Thyroid gland (tissue), 4 donors: ENCODE measurements around the gene SPATA3.

ENCODE experiments used
- CTCF ChIP-seq, 6 experiments: fragments of 200-600 bp in 3 of 6; fragments of 450-650 bp in 3 of 6; sonication (generic) in 3 of 6; IDR thresholded peaks; one replicate each; pipeline ENCODE4 v1.5.1; 2016 to 2019; ENCODE audit warnings: antibody characterized with exemption in 6 of 6, mild to moderate bottlenecking in 2 of 6, inconsistent platforms in 1 of 6, moderate library complexity in 1 of 6
- POLR2A ChIP-seq, 2 donors: fragments of 450-650 bp; IDR thresholded peaks; one replicate each; pipeline ENCODE4 v1.6.1; 2017; ENCODE audit warnings: antibody characterized with exemption in 2 of 2, mild to moderate bottlenecking in 2 of 2, moderate library complexity in 1 of 2

GRCh38 chr2:231053846-231054245 is 57.9 kb downstream of the SPATA3 start:
- TF ChIP-seq POLR2A (IDR thresholded peaks at IDR 0.05) (no peak), CTCF (IDR thresholded peaks at IDR 0.05) (no peak)
